K562 (cell line): ENCODE data around the gene BCL7C. TPM values are rescaled to one million over a fixed set of nuclear protein-coding genes. Genes with fewer than 3 reads are reported as not detected.

Experiments used
- ATF7 ChIP-seq: fragments of 450-650 bp; IDR thresholded peaks from 2 replicates; pipeline ENCODE4 v1.7.1; 2014; ENCODE audit warnings: mild to moderate bottlenecking, moderate library complexity
- BCOR ChIP-seq: fragments of 450-650 bp; IDR thresholded peaks from 2 replicates; pipeline ENCODE4 v1.6.1; 2016
- CSDE1 ChIP-seq, 2 experiments: fragments of 450-650 bp; IDR thresholded peaks; 2 replicates each; pipeline ENCODE4 v1.6.1; 2016; ENCODE audit warnings: mild to moderate bottlenecking in 1 of 2
- EP300 ChIP-seq: IDR thresholded peaks from 2 replicates; pipeline ENCODE4 v1.6.1; 2012; ENCODE audit warnings: low read length, improper control_type of control experiment
- GABPB2 ChIP-seq: fragments of 250-450 bp; sonication (Bioruptor Pico); conservative IDR thresholded peaks from 2 replicates; pipeline ENCODE4 v1.5.1; 2021; ENCODE audit warnings: mild to moderate bottlenecking
- GATAD2A ChIP-seq: fragments of 450-650 bp; IDR thresholded peaks from 2 replicates; pipeline ENCODE4 v1.6.1; 2017
- HDAC2 ChIP-seq: fragments of 450-650 bp; IDR thresholded peaks from 2 replicates; pipeline ENCODE4 v1.6.1; 2016; ENCODE audit warnings: mild to moderate bottlenecking
- HDGF ChIP-seq: fragments of 450-650 bp; IDR thresholded peaks from 2 replicates; pipeline ENCODE4 v1.6.1; 2016
- JUN ChIP-seq, 2 experiments: sonication (generic) in 1 of 2; formaldehyde crosslinking in 1 of 2; IDR thresholded peaks; 2 replicates each; pipeline versions ENCODE4 v1.6.1 to v1.8.0; 2012 to 2022; ENCODE audit warnings: borderline replicate concordance in 2 of 2, mild to moderate bottlenecking in 2 of 2, improper control_type of control experiment in 1 of 2, low read depth in 1 of 2, low read length in 1 of 2, missing genetic modification reagents in 1 of 2
- JUND ChIP-seq, 2 experiments: IDR thresholded peaks; 2 replicates in 1 of 2; 3 replicates in 1 of 2; pipeline ENCODE4 v1.6.1; 2011; ENCODE audit warnings: borderline replicate concordance in 2 of 2, low read depth in 2 of 2, low read length in 2 of 2, improper control_type of control experiment in 1 of 2, missing biosample characterization in 1 of 2, missing genetic modification characterization in 1 of 2, missing genetic modification reagents in 1 of 2
- KLF13 ChIP-seq: fragments of 450-650 bp; IDR thresholded peaks from 2 replicates; pipeline ENCODE4 v1.6.1; 2016; ENCODE audit warnings: missing genetic modification characterization, low read depth, mild to moderate bottlenecking, missing compliant biosample characterization, moderate library complexity, borderline replicate concordance
- MEIS2 ChIP-seq: fragments of 450-650 bp; IDR thresholded peaks from 2 replicates; pipeline ENCODE4 v1.6.1; 2014; ENCODE audit warnings: mild to moderate bottlenecking; ENCODE audit not compliant: partially characterized antibody
- MTF1 ChIP-seq: fragments of 250-450 bp; sonication (Bioruptor Pico); IDR thresholded peaks from 2 replicates; pipeline ENCODE4 v1.9.0; 2021; ENCODE audit warnings: moderate library complexity, mild to moderate bottlenecking, inconsistent platforms, borderline replicate concordance
- NBN ChIP-seq: fragments of 450-650 bp; IDR thresholded peaks from 2 replicates; pipeline ENCODE4 v1.6.1; 2016; ENCODE audit warnings: low read depth, mild to moderate bottlenecking
- NFE2 ChIP-seq: IDR thresholded peaks from 2 replicates; pipeline ENCODE4 v1.6.1; 2014; ENCODE audit warnings: antibody characterized with exemption, low read depth
- SIN3B ChIP-seq: fragments of 450-650 bp; IDR thresholded peaks from 2 replicates; pipeline ENCODE4 v1.6.1; 2017; ENCODE audit warnings: low read depth, mild to moderate bottlenecking, moderate library complexity
- ZBTB1 ChIP-seq: sonication (generic); formaldehyde crosslinking; IDR thresholded peaks from 2 replicates; pipeline ENCODE4 v1.8.1; 2023; ENCODE audit warnings: missing genetic modification reagents, low read depth, mild to moderate bottlenecking, borderline replicate concordance
- ZNF124 ChIP-seq: sonication (generic); formaldehyde crosslinking; IDR thresholded peaks from 2 replicates; pipeline ENCODE4 v1.8.1; 2022; ENCODE audit warnings: missing genetic modification reagents
- ZNF197 ChIP-seq: fragments of 200-800 bp; sonication (Bioruptor generic); IDR thresholded peaks from 2 replicates; pipeline ENCODE4 v1.6.1; 2016; ENCODE audit warnings: low read depth, missing genetic modification characterization, missing compliant biosample characterization
- ZNF212 ChIP-seq: fragments of 450-650 bp; formaldehyde crosslinking; IDR thresholded peaks from 2 replicates; pipeline ENCODE4 v1.4.0; 2020; ENCODE audit warnings: mild to moderate bottlenecking
- ZNF253 ChIP-seq: fragments of 250-450 bp; sonication (Bioruptor Pico); conservative IDR thresholded peaks from 2 replicates; pipeline ENCODE4 v1.6.1; 2021; ENCODE audit warnings: mild to moderate bottlenecking
- ZNF41 ChIP-seq: fragments of 250-450 bp; sonication (Bioruptor Pico); conservative IDR thresholded peaks from 2 replicates; pipeline ENCODE4 v1.4.0; 2020; ENCODE audit warnings: mild to moderate bottlenecking
- polyA plus RNA-seq, 8 experiments: library from polyadenylated mRNA; depleted of rRNA in 4 of 8; stranded (reverse) in 5 of 8; unstranded in 3 of 8; fragments of >200 nt; fragmentation: Nextera tagmentation in 2 of 8; fragmentation: Illumina TruSeq in 1 of 8; extraction: Ambion mirVana in 2 of 8; extraction: Trizol in 1 of 8; gene quantifications; 2 replicates each; pipeline versions ENCODE4 v1.2.1 to v1.2.3, GENCODE V29; 2011 to 2014; ENCODE audit warnings: inconsistent platforms in 1 of 8, missing spikeins in 1 of 8
- total RNA-seq, 7 experiments: library from RNA; depleted of rRNA in 6 of 7; stranded (reverse); fragments of >200 nt in 6 of 7; fragmentation: Illumina TruSeq in 2 of 7; extraction: Trizol in 2 of 7; gene quantifications; 2 replicates each; pipeline versions ENCODE4 v1.2.1 to v1.2.3, GENCODE V29; 2011 to 2021; ENCODE audit warnings: low replicate concordance in 1 of 7
- TF ChIP-seq, protein P1 (sequence below), 2 experiments: fragments of 450-650 bp; conservative IDR thresholded peaks; 2 replicates each; pipeline ENCODE4 v1.6.1; 2017; ENCODE audit warnings: mild to moderate bottlenecking in 2 of 2, moderate library complexity in 2 of 2
- TF ChIP-seq, protein P2 (sequence below): sonication (generic); formaldehyde crosslinking; IDR thresholded peaks from 2 replicates; pipeline ENCODE4 v1.9.0; 2022; ENCODE audit warnings: mild to moderate bottlenecking, missing genetic modification reagents
- TF ChIP-seq, protein P3 (sequence below): fragments of 450-650 bp; IDR thresholded peaks from 2 replicates; pipeline ENCODE4 v1.6.1; 2016
- TF ChIP-seq, protein P4 (sequence below), 2 experiments: fragments of 450-650 bp in 1 of 2; sonication (generic) in 1 of 2; formaldehyde crosslinking; conservative IDR thresholded peaks; 2 replicates each; pipeline versions ENCODE4 v1.4.0 to v1.8.1; 2020 to 2022; ENCODE audit warnings: mild to moderate bottlenecking in 1 of 2, missing genetic modification reagents in 1 of 2

The BCL7C gene
- total and polyA plus RNA-seq, 9 of the 15 experiments (the other 6 are each of a cell fraction or from before 2014, with no cell fraction given): 1.7 to 85.8 (median 19.6) TPM

DNA sequence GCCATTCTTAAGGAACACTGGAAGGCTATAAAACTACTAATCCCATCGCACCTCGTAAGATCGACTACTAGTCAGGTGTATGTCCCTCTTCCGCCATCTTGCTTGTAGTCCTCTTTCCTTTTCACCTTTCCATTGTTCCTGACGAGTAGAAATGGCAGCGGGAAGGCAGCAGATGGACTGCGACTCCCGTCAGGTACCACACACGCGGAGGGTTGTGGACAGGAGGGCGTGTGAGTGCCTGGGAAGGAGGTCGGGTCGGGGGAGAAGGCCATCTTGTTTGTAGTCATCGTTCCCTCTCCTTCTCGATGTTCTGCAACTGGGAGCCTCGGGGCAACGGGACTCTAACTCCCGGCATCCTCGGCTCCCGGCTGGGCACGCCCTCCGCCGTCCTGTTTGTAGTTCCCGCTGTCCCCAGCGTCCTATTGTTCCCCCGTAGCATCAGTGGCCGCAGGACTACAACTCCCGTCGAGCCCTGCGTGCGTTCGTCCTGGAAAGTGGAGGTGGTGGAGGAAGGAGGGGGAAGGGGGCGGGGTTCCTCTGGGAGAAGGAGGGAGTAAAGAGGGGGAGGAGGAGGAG, 29.2 kb upstream of the BCL7C start (continued):
- TF ChIP-seq, protein P1, sequence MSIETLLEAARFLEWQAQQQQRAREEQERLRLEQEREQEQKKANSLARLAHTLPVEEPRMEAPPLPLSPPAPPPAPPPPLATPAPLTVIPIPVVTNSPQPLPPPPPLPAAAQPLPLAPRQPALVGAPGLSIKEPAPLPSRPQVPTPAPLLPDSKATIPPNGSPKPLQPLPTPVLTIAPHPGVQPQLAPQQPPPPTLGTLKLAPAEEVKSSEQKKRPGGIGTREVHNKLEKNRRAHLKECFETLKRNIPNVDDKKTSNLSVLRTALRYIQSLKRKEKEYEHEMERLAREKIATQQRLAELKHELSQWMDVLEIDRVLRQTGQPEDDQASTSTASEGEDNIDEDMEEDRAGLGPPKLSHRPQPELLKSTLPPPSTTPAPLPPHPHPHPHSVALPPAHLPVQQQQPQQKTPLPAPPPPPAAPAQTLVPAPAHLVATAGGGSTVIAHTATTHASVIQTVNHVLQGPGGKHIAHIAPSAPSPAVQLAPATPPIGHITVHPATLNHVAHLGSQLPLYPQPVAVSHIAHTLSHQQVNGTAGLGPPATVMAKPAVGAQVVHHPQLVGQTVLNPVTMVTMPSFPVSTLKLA (conservative IDR thresholded peaks at IDR 0.05): peak; percentile 57 to 82; a peak in 3 of 4 replicates
- TF ChIP-seq JUN (IDR thresholded peaks at IDR 0.05; ENCODE audit: borderline replicate concordance, low read depth, low read length) (peak; percentile 45; the same call in 1 of the 2 replicates), JUN (CRISPR knock-in tag; IDR thresholded peaks at IDR 0.05; ENCODE audit: borderline replicate concordance) (0 out of 2 replicates have a peak, but pooled peaks have one; percentile 17), ZNF253 (CRISPR knock-in tag) (no peak), ATF7 (peak; percentile 8; the same call in 1 of the 2 replicates), SIN3B (peak; percentile 86; the same call in 1 of the 2 replicates), ZNF212 (0 out of 2 replicates have a peak, but pooled peaks have one; percentile 45), ZNF197 (CRISPR knock-in tag) (peak; percentile 94; the same call in 1 of the 2 replicates), JUND (IDR thresholded peaks at IDR 0.05; ENCODE audit: borderline replicate concordance, low read depth, low read length) (peak; percentile 9; the same call in 1 of the 2 replicates), JUND (tag; IDR thresholded peaks at IDR 0.05; ENCODE audit: borderline replicate concordance, low read depth, low read length) (no peak; the same call in 2 of the 3 replicates), NFE2 (peak; percentile 20; the same call in 1 of the 2 replicates), ZNF41 (CRISPR knock-in tag) (peak; percentile 35; the same call in 1 of the 2 replicates), GABPB2 (CRISPR knock-in tag) (no peak), ZBTB1 (no peak), ZNF124 (CRISPR knock-in tag) (no peak), HDGF (peak; percentile 77; the same call in 1 of the 2 replicates), BCOR (no peak), HDAC2 (peak; percentile 23; the same call in 1 of the 2 replicates), CSDE1 (IDR thresholded peaks at IDR 0.05) (peak in 1 of 2 experiments; percentile 87; a peak in 1 of 4 replicates), EP300 (no peak), NBN (0 out of 2 replicates have a peak, but pooled peaks have one; percentile 16), KLF13 (peak; percentile 95), MTF1 (CRISPR knock-in tag) (no peak), GATAD2A (no peak), MEIS2 (no peak)
- TF ChIP-seq, protein P2, sequence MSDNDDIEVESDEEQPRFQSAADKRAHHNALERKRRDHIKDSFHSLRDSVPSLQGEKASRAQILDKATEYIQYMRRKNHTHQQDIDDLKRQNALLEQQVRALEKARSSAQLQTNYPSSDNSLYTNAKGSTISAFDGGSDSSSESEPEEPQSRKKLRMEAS (CRISPR knock-in tag): peak; percentile 75
- TF ChIP-seq, protein P3, sequence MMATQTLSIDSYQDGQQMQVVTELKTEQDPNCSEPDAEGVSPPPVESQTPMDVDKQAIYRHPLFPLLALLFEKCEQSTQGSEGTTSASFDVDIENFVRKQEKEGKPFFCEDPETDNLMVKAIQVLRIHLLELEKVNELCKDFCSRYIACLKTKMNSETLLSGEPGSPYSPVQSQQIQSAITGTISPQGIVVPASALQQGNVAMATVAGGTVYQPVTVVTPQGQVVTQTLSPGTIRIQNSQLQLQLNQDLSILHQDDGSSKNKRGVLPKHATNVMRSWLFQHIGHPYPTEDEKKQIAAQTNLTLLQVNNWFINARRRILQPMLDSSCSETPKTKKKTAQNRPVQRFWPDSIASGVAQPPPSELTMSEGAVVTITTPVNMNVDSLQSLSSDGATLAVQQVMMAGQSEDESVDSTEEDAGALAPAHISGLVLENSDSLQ: peak; percentile 80
- TF ChIP-seq, protein P4, sequence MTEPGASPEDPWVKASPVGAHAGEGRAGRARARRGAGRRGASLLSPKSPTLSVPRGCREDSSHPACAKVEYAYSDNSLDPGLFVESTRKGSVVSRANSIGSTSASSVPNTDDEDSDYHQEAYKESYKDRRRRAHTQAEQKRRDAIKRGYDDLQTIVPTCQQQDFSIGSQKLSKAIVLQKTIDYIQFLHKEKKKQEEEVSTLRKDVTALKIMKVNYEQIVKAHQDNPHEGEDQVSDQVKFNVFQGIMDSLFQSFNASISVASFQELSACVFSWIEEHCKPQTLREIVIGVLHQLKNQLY (CRISPR knock-in tag; conservative IDR thresholded peaks at IDR 0.05): 0 out of 4 replicates have a peak, but pooled peaks of 1 of the 2 experiments have one; percentile 13
